ENCODE results near the gene NFKBIB. TPM values are rescaled to one million over a fixed set of nuclear protein-coding genes. Genes with fewer than 3 reads are reported as not detected.
"Not testable (repeated sequence)": the region's sequence is repeated elsewhere in the genome, so short reads cannot be mapped to it uniquely, and the experiment has no call there.

The NFKBIB gene
- total RNA-seq, 2 experiments from 2014 or later: 47.2 to 52.7 TPM

GRCh38 chr19:38861368-38861767 lies 38.4 kb upstream of the NFKBIB start:
- H3K27me3 Mint-ChIP-seq (ENCODE audit: low read depth): no peaks in the 10 kb centered on the region
- H3K4me1 Mint-ChIP-seq (ENCODE audit: low read depth): peaks cover 42% of the 10 kb centered on the region
- H3K4me3 Mint-ChIP-seq: no peak overlapping the region
- intact Hi-C loops (cut with micrococcal nuclease): no loop called here
- H3K36me3 Mint-ChIP-seq (ENCODE audit: low read depth): peaks cover 14% of the 10 kb centered on the region
- H3K9me3 Mint-ChIP-seq: peaks cover 2% of the 10 kb centered on the region
- H3K27ac Mint-ChIP-seq: no peak overlapping the region
- CTCF ChIA-PET: interaction anchor here (0.6 to 4.0 kb wide), 4 partner anchors 8 to 467 kb away, joined by 3 to 19 read pairs (median 5); no protein-coding TSS in a partner anchor
- no peak for DNase-seq

- no peak for DNase-seq
- intact Hi-C loops (cut with micrococcal nuclease): no loop called here
- Mint-ChIP-seq H3K27me3 (ENCODE audit: low read depth) (no peaks in the 10 kb centered on the region), H3K4me3 (no peak overlapping the region), H3K4me1 (ENCODE audit: low read depth) (peaks cover 37% of the 10 kb centered on the region), H3K27ac (no peak overlapping the region), H3K9me3 (no peaks in the 10 kb centered on the region), H3K36me3 (ENCODE audit: low read depth) (peaks cover 16% of the 10 kb centered on the region)
- CTCF ChIA-PET: interaction anchor here (2.2 to 4.0 kb wide), 2 partner anchors 10 to 24 kb away, joined by 9 to 19 read pairs; no protein-coding TSS in a partner anchor
Observed at GRCh38 chr19:38862321-38863059, 37.3 kb upstream of the NFKBIB start.

DNA sequence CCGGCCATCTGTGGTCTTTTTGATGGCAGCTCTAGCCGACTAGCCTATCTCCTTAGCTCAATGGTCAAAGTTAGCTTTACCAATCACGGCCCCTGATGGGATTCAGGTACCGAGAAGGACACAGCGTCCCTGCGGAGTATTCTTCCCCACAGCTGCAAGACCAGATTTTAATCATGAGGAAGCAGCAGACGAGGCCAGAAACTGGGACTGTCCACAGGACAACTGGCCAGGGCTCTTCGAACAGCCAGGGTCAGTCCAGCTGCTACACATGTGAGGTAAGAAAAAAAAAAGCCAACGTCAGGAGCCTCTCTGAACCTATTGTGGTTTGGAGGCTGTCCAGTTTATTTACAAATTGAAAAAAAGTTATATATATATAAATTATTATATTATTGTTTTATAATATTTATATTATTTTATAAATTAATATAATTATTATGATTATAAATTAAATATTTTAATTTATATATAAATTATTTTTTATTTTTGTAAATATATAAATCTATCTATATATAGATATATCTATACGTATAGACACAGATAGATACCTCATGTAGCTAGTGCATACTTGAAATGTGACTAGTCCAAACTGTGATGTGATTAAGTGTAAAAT lies 32.5 kb upstream of the NFKBIB start:
- Mint-ChIP-seq H3K27me3 (ENCODE audit: low read depth) (no peaks in the 10 kb centered on the region), H3K4me3 (no peak overlapping the region), H3K9me3 (no peaks in the 10 kb centered on the region), H3K4me1 (ENCODE audit: low read depth) (peaks cover 49% of the 10 kb centered on the region), H3K27ac (no peak overlapping the region), H3K36me3 (ENCODE audit: low read depth) (peaks cover 48% of the 10 kb centered on the region)
- intact Hi-C loops (cut with micrococcal nuclease): no loop called here
- no peak for DNase-seq
- CTCF ChIA-PET: interaction anchor here (1.3 to 1.4 kb wide), 2 partner anchors 15 to 21 kb away, joined by 4 to 5 read pairs; no protein-coding TSS in a partner anchor

- no peak for DNase-seq
- peaks cover 54% of the 10 kb centered on the region for H3K36me3 Mint-ChIP-seq (ENCODE audit: low read depth)
- H3K4me1 Mint-ChIP-seq (ENCODE audit: low read depth): peaks cover 49% of the 10 kb centered on the region
Observed at GRCh38 chr19:38868551-38868950, 31.2 kb upstream of the NFKBIB start.

GRCh38 chr19:38869160-38869835 lies 30.5 kb upstream of the NFKBIB start:
- peaks cover 47% of the 10 kb centered on the region for H3K4me1 Mint-ChIP-seq (ENCODE audit: low read depth)
- H3K9me3 Mint-ChIP-seq: no peaks in the 10 kb centered on the region
- H3K4me3 Mint-ChIP-seq: peak overlapping the region; percentile 89
- intact Hi-C loops (cut with micrococcal nuclease): loop anchor here (1.0 kb wide), 1 partner anchor 19 kb away; no protein-coding TSS in a partner anchor
- H3K27ac Mint-ChIP-seq: peak overlapping the region; percentile 89
- peak; percentile 41 for DNase-seq
- CTCF ChIA-PET: interaction anchor here (0.6 to 2.0 kb wide), 15 partner anchors 8 to 663 kb away, joined by 3 to 13 read pairs (median 4); partner anchors contain the start of genes EID2B, NFKBIB, RINL and SIRT2
- H3K36me3 Mint-ChIP-seq (ENCODE audit: low read depth): peaks cover 54% of the 10 kb centered on the region
- H3K27me3 Mint-ChIP-seq (ENCODE audit: low read depth): no peaks in the 10 kb centered on the region

More at GRCh38 chr19:38868551-38868950, 31.2 kb upstream of the NFKBIB start:
- intact Hi-C loops (cut with micrococcal nuclease): no loop called here
- CTCF ChIA-PET: interaction anchor here (0.6 to 2.0 kb wide), 11 partner anchors 8 to 143 kb away, joined by 3 to 13 read pairs (median 5); partner anchors contain the start of genes NFKBIB, RINL and SIRT2
- no peaks in the 10 kb centered on the region for H3K27me3 Mint-ChIP-seq (ENCODE audit: low read depth)
- peak overlapping the region; percentile 89 for H3K4me3 Mint-ChIP-seq
- H3K27ac Mint-ChIP-seq: peak overlapping the region; percentile 89
- H3K9me3 Mint-ChIP-seq: no peaks in the 10 kb centered on the region

- CTCF ChIA-PET: interaction anchor here (0.9 to 2.0 kb wide), 13 partner anchors 8 to 100 kb away, joined by 3 to 13 read pairs (median 5); partner anchors contain the start of gene RINL
- peak overlapping the region; percentile 89 for H3K4me3 Mint-ChIP-seq
- intact Hi-C loops (cut with micrococcal nuclease): loop anchor here (1.0 to 2.0 kb wide), 2 partner anchors 20 to 39 kb away; partner anchors contain the start of gene ECH1
- no peaks in the 10 kb centered on the region for H3K27me3 Mint-ChIP-seq (ENCODE audit: low read depth)
- peak overlapping the region; percentile 89 for H3K27ac Mint-ChIP-seq
- DNase-seq: peak; percentile 92
- H3K9me3 Mint-ChIP-seq: no peaks in the 10 kb centered on the region
- H3K4me1 Mint-ChIP-seq (ENCODE audit: low read depth): peaks cover 40% of the 10 kb centered on the region
- H3K36me3 Mint-ChIP-seq (ENCODE audit: low read depth): peaks cover 52% of the 10 kb centered on the region
Observed at GRCh38 chr19:38869836-38870607, 29.7 kb upstream of the NFKBIB start.

- H3K27ac Mint-ChIP-seq: peak overlapping the region; percentile 78
- peak overlapping the region; percentile 89 for H3K4me3 Mint-ChIP-seq
- intact Hi-C loops (cut with micrococcal nuclease): loop anchor here (2.0 kb wide), 1 partner anchor 40 kb away; the partner anchor contains the start of gene ECH1
- CTCF ChIA-PET: interaction anchor here (1.1 to 2.0 kb wide), 5 partner anchors 8 to 101 kb away, joined by 3 to 7 read pairs (median 4); partner anchors contain the start of gene RINL
- peaks cover 34% of the 10 kb centered on the region for H3K4me1 Mint-ChIP-seq (ENCODE audit: low read depth)
- H3K27me3 Mint-ChIP-seq (ENCODE audit: low read depth): no peaks in the 10 kb centered on the region
- DNase-seq: no peak
- no peaks in the 10 kb centered on the region for H3K9me3 Mint-ChIP-seq
- H3K36me3 Mint-ChIP-seq (ENCODE audit: low read depth): peaks cover 48% of the 10 kb centered on the region
Observed at GRCh38 chr19:38870612-38871011, 29.2 kb upstream of the NFKBIB start.

DNA sequence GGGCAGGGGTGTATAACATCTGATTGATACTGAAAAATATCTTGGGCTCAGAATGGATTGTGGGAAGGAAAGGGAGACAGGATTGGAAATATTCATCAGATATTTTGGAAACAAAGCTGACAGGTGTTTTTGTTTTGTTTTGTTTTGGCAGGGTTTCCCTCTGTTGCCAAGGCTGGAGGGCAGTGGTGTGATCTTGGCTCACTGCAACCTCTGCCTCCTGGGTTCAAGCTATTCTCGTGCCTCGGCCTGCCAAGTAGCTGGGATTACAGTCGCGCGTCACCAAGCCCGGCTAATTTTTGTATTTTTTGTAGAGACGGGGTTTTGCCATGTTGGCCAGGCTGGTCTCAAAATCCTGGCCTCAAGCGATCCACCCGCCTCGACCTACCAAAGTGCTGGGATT lies 26.4 kb upstream of the NFKBIB start:
- H3K9me3 Mint-ChIP-seq; intact Hi-C loops (cut with micrococcal nuclease); H3K4me3 Mint-ChIP-seq; H3K27me3 Mint-ChIP-seq (ENCODE audit: low read depth); DNase-seq: not testable (repeated sequence)
- H3K27ac Mint-ChIP-seq: peak overlapping the region; percentile 68
- peaks cover 38% of the 10 kb centered on the region for H3K4me1 Mint-ChIP-seq (ENCODE audit: low read depth)
- CTCF ChIA-PET: interaction anchor here (0.9 to 1.8 kb wide), 2 partner anchors 13 to 15 kb away, joined by 3 to 4 read pairs; no protein-coding TSS in a partner anchor
- peaks cover 50% of the 10 kb centered on the region for H3K36me3 Mint-ChIP-seq (ENCODE audit: low read depth)

DNA sequence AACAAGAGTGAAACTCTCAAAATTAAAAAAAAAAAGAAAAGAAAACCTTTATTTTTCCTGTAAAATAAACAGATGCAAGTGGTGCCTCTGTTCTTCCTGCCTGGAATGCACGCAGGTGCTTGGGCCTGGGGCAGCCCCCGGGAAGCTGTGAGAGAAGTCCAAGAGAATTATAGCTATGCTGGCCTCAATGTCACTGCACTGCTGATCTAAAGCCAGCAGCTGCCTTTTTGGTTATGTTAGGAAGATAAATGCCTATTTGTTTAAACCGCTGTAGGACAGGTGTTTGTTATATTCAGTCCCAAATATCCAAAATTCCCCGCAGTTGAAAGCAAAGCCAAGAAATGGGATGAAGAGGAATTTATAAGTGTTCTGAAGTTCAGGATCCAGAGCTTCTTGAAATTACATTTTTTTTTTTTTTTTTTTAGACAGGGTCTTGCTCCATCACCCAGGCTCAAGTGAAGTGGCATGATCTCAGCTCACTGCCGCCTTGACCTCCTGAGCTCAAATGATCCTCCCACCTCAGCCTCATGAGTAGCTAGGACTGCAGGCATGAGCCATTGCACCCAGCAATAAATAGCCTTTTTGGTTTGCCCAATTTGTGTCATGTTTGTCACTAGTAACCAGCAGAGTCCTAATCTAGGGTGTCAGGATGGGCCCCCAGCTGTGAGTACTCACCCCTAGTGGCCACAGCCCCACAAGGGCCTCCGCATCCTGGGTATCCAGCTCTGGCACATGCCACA lies 23.9 kb upstream of the NFKBIB start:
- H3K4me1 Mint-ChIP-seq (ENCODE audit: low read depth): peaks cover 29% of the 10 kb centered on the region
- H3K9me3 Mint-ChIP-seq: no peaks in the 10 kb centered on the region
- H3K27ac Mint-ChIP-seq: peak overlapping the region; percentile 76
- CTCF ChIA-PET: interaction anchor here (1.3 to 5.7 kb wide), 2 partner anchors 9 to 13 kb away, joined by 3 to 54 read pairs; no protein-coding TSS in a partner anchor
- peaks cover 31% of the 10 kb centered on the region for H3K36me3 Mint-ChIP-seq (ENCODE audit: low read depth)
- H3K27me3 Mint-ChIP-seq (ENCODE audit: low read depth): no peaks in the 10 kb centered on the region
- intact Hi-C loops (cut with micrococcal nuclease): no loop called here
- no peak for DNase-seq
- H3K4me3 Mint-ChIP-seq: peak overlapping the region; percentile 63

DNA sequence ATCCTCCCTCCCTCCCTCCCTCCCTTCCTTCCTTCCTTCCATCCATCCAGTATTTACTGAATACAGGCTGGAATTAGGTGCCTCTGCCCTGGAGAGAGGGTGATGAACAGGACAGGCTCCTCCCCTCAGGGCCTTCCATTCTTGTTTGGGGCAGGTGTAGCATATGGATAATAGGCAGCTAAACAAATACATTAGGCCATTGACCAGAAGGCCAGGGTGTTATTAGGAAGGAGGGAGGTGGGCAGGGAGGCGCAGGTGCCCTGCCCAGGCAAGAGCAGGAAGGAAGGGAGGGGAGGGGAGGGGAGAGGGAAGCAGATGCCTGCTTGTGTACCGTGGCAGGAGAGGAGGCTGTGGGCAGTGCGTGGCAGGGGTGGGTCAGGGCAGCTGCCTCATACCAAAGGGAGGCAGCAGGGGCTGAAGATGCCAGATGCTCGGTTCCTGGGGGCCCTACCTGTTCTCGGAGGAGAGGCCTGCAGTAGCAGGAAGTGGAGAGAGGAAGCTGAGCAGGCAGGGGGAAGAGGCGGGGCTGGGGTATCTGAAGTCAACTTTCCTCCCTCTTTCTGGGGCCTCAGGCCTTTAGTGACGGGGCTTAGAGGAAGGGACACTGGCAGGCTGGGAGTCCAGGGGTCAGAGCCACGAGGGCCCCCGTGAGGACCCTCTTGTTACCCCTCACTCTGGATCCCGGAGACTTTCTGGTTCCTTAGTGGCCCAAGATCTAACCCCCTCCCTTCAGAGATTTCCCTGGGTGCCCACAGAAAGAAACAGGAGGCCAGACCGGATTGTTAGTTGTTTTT lies 21.8 kb upstream of the NFKBIB start, which contains the start of gene RINL:
RINL (minus strand) TSS at position 495 of the 794 bp plus-strand sequence. CDS start 1,533 bp downstream, outside the sequence.
- CTCF ChIA-PET: interaction anchor here (0.6 to 5.7 kb wide), 8 partner anchors 8 to 449 kb away, joined by 3 to 54 read pairs (median 4); partner anchors contain the start of genes ECH1, MRPS12 and SARS2
- peaks cover 29% of the 10 kb centered on the region for H3K4me1 Mint-ChIP-seq (ENCODE audit: low read depth)
- peak; percentile 88 for DNase-seq
- H3K27me3 Mint-ChIP-seq (ENCODE audit: low read depth): no peaks in the 10 kb centered on the region
- peak within 1 kb of the TSS; percentile 99 for H3K27ac Mint-ChIP-seq
- intact Hi-C loops (cut with micrococcal nuclease): loop anchor here (1.0 kb wide), 2 partner anchors 21 to 52 kb away; partner anchors contain the start of genes MRPS12, NFKBIB, SARS2 and SIRT2
- H3K9me3 Mint-ChIP-seq: no peaks in the 10 kb centered on the region
- H3K36me3 Mint-ChIP-seq (ENCODE audit: low read depth): peaks cover 17% of the 10 kb centered on the region
- peak within 1 kb of the TSS; percentile 98 for H3K4me3 Mint-ChIP-seq

Data from activated naive CD4-positive, alpha-beta T cell treated with anti-CD3 and anti-CD28 coated beads for 36 hours (primary cell).